ENCODE measurements around the gene ANK2.

- TF ChIP-seq EZH2 (IDR thresholded peaks at IDR 0.05; ENCODE audit: insufficient read depth, poor library complexity, severe bottlenecking) (no peak), EZH2phosphoT487 (IDR thresholded peaks at IDR 0.05; ENCODE audit: insufficient read depth, low read depth) (no peak)
Measured at GRCh38 chr4:113053883-113054282, 4.4 kb downstream of the ANK2 start.

Data from GM23248 (cell line).